ENCODE data around the gene SMIM41. TPM values are rescaled to one million over a fixed set of nuclear protein-coding genes. Genes with fewer than 3 reads are reported as not detected.

SMIM41 gene
- 0.32 and 0.43 TPM in 2 replicates for total RNA-seq

GRCh38 chr12:52079576-52080402, at the start of gene SMIM41:
SMIM41 (plus strand) TSS chr12:52079704; CDS start chr12:52079780, 76 bp downstream.
- peak within 1 kb of the TSS; percentile 32 for H3K4me3 ChIP-seq (ENCODE audit: low read depth, low read length)
- TF ChIP-seq, protein P1, sequence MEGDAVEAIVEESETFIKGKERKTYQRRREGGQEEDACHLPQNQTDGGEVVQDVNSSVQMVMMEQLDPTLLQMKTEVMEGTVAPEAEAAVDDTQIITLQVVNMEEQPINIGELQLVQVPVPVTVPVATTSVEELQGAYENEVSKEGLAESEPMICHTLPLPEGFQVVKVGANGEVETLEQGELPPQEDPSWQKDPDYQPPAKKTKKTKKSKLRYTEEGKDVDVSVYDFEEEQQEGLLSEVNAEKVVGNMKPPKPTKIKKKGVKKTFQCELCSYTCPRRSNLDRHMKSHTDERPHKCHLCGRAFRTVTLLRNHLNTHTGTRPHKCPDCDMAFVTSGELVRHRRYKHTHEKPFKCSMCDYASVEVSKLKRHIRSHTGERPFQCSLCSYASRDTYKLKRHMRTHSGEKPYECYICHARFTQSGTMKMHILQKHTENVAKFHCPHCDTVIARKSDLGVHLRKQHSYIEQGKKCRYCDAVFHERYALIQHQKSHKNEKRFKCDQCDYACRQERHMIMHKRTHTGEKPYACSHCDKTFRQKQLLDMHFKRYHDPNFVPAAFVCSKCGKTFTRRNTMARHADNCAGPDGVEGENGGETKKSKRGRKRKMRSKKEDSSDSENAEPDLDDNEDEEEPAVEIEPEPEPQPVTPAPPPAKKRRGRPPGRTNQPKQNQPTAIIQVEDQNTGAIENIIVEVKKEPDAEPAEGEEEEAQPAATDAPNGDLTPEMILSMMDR (IDR thresholded peaks at IDR 0.05; ENCODE audit: insufficient read depth, low read depth, low read length), result no peak
- DNase-seq (ENCODE audit: low read depth), result peak; percentile 38

- TF ChIP-seq, protein P1 (IDR thresholded peaks at IDR 0.05; ENCODE audit: insufficient read depth, low read depth, low read length), result no peak
- H3K4me3 ChIP-seq (ENCODE audit: low read depth, low read length), result peak overlapping the region; percentile 52
- DNase-seq (ENCODE audit: low read depth), result peak; percentile 89
Observed at GRCh38 chr12:52032446-52032803, 47.1 kb upstream of the SMIM41 start.

DNA sequence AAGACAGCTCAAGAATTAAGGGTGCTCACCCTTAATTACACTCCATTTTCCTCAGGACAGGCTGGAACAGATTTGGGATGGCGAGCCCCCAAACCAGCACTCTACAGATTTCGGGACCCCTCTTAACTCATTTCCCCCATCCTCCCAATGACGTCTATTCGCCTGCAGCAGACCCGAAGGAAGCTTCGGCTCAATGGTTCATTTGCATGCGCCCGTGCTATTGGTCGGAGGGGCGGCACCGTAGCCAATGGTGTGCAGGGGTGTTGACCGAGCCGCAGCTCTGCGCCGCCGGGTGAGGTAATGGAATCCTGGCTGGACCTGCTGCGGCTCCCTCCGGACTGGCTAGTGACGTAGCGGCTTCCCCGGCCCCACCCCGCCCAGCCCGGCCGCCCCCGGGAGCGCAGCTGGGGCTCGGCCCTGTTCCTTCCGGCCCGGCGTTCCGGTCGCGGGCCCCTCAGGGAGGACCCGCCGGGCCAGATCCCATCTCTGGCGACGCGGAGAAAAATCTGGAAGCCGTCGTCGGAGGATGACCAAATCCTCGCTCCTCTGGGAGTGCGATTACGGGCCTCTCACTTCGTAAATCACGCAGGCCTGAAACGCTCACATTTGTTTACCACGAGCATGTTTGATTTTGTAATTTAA, 46.6 kb upstream of the SMIM41 start:
- TF ChIP-seq, protein P1 (IDR thresholded peaks at IDR 0.05; ENCODE audit: insufficient read depth, low read depth, low read length), result no peak
- H3K4me3 ChIP-seq (ENCODE audit: low read depth, low read length), result peak overlapping the region; percentile 52
- DNase-seq (ENCODE audit: low read depth), result peak; percentile 99

GRCh38 chr12:52033446-52034140, 45.9 kb upstream of the SMIM41 start:
- TF ChIP-seq, protein P1 (IDR thresholded peaks at IDR 0.05; ENCODE audit: insufficient read depth, low read depth, low read length), result no peak
- DNase-seq (ENCODE audit: low read depth), result no peak
- H3K4me3 ChIP-seq (ENCODE audit: low read depth, low read length), result peak overlapping the region; percentile 48

DNA sequence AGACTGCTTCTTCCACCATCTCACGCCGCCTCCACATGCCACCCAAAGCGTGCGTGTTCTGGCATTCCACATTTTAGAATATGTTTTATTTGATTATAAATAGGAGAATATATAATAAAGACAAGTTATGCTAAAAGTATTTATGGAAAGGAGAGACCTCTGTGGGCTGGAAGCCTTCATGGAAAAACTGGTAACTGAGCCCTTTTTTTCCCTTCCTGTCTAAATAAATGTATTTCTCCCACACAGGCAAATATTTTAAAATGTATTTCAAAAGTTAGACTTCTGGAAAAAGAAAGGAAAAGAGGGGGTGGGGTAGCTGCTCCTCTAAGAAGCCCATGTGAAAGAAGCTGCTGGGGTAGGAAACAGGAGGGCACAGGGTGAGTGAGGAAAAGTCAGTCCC, 44.3 kb upstream of the SMIM41 start:
- TF ChIP-seq, protein P1 (IDR thresholded peaks at IDR 0.05; ENCODE audit: insufficient read depth, low read depth, low read length), result no peak
- no peak for DNase-seq (ENCODE audit: low read depth)
- no peak overlapping the region for H3K4me3 ChIP-seq (ENCODE audit: low read depth, low read length)

DNA sequence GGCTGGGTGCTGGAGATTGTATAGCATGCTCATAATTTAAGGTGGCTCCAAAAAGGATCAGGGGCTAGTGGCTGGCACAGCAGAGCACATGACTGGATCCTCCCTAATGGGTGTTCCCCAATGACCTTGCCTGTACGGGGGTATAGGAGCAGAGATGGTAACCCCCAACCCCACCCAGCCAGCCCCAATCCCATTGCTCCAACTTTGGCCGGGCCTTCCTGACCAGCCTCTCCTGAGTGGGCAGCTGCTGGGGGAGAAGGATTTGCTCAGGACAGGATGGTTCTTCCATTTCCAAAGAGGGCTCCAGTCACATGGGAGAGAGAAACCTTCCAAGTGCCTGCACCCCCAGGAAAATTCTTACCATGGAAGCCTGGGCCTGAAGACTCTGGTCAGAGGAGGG, 43.6 kb upstream of the SMIM41 start:
- TF ChIP-seq, protein P1 (IDR thresholded peaks at IDR 0.05; ENCODE audit: insufficient read depth, low read depth, low read length), result no peak
- H3K4me3 ChIP-seq (ENCODE audit: low read depth, low read length), result no peak overlapping the region
- DNase-seq (ENCODE audit: low read depth), result no peak

All from fibroblast of villous mesenchyme (primary cell).